Islet precursor cell (in vitro differentiated cells): Measurements from ENCODE around the gene NOVA2.
A peak's percentile ranks its signal among the peaks of the same experiment; 100 is the strongest.

Experiments used
- DNase-seq: peaks from one replicate; pipeline ENCODE4 v3.0.0-alpha.2; 2018

The NOVA2 gene

DNA sequence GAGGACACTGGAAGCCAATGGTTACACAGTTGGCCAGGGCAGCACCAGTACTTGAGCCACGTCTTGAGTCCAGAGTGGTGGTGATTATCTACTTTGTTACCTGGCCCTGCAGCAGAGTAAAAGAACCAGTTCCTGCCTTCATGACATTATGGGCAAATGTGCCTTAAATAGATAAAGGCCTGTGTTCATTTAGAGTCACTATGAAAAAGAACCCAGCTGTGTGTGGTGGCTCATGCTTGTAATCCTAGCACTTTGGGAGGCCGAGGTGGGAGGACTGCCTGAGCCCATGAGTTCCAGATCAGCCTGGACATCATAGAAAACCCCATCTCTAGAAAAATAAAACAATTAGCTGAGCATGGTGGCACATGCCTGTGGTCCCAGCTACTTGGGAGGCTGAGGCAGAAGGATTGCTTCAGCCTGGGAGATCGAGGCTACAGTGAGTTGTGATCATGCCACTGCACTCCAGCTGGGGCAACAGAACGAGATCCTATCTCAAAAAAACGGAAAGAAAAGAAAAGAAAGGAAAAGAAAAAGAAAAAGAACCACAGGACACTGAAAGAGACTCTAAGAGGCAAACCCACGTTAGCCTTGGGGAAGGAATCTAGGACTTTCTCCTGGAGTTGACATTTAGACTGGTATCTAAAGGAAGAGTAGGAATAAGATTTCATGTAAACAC is 84.3 kb downstream of the NOVA2 start:
- DNase-seq: no peak

GRCh38 chr19:45887200-45887710 is 86.4 kb downstream of the NOVA2 start:
- no peak for DNase-seq

DNA sequence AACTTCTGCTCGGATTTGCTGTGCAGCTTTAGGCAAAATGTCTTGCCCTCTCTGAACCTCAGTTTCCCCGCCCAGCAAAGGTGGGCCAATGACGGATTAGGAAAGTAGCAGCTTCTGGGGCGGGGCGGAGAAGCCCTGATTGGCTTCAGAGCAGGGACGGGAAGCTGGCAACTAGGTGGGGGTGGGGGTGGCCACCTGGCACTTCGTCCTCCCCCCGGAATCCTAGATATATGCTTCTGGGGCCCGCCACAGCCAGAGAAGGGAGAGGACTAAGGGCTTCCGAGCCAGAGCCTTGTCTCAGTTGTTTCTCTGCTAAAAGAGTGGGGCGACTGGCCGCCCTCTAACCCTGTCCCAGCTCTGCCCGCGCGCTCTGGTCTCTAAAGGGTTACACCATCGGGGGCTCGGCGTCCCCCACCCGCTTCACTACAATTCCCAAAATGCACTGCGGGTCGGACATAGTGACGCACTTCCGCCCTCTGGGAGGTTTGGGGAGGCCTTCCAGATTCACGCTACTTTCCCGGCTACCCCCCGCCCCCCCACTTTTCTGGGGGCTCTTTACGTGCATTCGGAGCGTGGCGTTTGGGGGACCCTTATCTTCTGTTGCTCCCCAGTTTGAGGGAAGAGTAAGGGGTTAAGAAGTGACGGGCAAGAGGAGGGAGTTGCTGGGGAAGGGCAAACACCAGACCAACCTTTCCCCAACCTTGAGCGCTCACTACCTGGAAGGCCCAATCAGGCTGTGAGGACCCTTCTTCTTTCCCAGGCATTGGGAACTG is 87.1 kb downstream of the NOVA2 start:
- peak; percentile 95 for DNase-seq

GRCh38 chr19:45885556-45886426 is 87.9 kb downstream of the NOVA2 start, which contains the start of gene IRF2BP1:
Gene IRF2BP1 (minus strand): TSS chr19:45886141. CDS start chr19:45885774, 367 bp downstream.
- DNase-seq: peak; percentile 96

DNA sequence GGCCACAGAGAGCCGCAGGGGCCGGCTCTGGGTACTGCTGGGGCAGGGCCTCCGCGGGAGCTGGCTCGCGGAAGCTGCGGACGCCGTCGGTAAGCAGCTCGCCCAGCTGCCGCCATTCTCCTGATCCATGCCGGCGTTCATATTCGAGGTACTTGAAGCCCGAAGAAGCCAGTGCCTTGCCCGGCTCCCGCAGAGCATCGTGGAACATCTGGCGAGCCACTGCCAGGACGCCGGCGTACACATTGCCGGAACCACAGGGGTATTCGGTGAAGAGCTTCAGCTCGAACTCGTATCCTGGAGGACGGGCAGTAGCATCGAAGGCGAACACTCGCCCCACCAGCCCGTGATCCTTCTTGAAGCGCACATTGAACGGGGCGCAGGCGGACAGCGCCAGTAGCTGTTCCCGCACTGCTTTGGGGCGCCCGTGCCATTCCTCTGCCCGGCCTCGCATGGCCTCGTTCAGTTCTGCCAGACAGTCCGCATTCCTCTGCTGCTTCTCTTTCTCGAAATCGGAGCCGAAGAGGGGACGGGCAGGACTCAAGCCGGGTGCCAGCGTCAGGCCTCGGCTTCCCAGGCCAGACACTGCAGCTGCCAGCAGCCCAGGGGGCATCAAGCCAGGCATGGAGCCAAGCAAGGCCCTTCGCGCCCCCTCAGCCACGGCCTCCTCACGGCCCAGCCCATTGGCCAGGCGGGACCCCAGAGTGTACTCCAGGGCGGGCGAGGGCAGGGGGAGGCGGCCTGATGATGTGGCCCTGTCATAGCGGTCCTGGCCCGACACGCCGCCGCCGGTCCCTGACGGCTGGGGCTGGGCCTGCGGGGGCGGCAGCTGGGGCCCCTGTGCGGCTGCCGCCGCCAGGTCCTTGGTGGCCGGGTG is 88.7 kb downstream of the NOVA2 start:
- no peak for DNase-seq

DNA sequence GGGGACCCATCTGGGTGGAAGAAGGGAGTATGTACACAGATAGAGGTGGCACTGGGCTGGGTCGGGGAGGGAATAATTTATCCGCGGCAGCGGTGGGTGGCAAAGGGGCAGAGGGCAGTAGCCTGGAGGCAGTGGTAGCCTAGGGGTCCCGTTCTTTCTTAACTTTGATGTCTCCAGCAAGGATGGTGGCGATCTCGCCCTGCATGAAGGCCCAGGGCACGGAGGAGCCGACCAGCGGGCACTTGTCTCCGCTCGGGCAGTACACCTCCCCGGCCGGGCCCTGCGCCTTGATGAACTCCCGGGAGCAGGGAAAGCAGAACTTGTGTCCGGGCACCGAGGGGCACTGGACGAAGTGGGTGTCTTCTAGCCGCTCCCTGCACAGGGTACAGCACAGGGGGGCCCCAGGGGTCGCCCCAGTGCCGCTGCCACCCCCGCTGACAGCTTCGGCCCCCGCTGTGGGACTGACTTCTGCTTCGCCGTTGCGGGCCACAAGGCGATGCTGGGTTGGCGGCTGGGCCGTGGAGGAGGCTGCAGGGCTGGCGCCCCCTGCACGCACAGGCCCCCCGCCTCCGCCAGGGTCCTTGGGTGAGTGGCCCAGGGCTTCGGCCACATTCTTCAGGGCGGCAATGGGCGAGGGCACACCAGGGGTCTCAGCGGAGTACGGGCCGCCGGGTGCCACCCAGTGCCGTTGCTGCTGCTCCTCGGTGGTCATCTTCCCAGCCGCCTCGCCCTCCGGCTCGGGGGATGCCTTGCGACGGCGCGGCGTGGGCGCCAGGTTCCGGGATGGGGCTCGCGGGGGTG is 89.6 kb downstream of the NOVA2 start:
- no peak for DNase-seq
